Measurements from ENCODE around the gene FAM89B.

FAM89B gene

DNA sequence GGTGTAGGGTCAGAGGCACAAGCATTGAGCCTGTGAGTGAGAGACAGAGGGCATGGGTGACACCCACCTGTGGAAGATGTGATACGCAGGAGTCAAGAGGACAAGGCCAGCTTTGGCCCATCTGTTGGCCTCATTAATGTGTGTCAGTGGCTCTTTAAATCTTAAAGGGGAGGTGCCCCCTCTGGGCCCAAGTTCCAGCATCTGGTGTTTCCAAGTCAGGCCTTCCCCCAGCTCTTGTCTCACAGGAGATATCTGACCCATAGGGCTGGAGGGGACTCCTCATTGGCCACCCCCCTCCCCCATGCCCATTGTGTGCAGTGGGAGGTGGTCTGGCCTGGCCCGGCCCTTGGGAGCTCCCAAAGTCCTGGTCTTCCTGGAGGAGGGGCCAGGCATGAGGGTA, 14.3 kb downstream of the FAM89B start:
- DNase-seq (ENCODE audit: low read depth) = no peak
- TF ChIP-seq, protein P1, sequence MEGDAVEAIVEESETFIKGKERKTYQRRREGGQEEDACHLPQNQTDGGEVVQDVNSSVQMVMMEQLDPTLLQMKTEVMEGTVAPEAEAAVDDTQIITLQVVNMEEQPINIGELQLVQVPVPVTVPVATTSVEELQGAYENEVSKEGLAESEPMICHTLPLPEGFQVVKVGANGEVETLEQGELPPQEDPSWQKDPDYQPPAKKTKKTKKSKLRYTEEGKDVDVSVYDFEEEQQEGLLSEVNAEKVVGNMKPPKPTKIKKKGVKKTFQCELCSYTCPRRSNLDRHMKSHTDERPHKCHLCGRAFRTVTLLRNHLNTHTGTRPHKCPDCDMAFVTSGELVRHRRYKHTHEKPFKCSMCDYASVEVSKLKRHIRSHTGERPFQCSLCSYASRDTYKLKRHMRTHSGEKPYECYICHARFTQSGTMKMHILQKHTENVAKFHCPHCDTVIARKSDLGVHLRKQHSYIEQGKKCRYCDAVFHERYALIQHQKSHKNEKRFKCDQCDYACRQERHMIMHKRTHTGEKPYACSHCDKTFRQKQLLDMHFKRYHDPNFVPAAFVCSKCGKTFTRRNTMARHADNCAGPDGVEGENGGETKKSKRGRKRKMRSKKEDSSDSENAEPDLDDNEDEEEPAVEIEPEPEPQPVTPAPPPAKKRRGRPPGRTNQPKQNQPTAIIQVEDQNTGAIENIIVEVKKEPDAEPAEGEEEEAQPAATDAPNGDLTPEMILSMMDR (IDR thresholded peaks at IDR 0.05; ENCODE audit: control insufficient read depth, extremely low read depth, insufficient read depth) = no peak
- no peak overlapping the region for H3K4me3 ChIP-seq (ENCODE audit: low read depth, low read length)

DNA sequence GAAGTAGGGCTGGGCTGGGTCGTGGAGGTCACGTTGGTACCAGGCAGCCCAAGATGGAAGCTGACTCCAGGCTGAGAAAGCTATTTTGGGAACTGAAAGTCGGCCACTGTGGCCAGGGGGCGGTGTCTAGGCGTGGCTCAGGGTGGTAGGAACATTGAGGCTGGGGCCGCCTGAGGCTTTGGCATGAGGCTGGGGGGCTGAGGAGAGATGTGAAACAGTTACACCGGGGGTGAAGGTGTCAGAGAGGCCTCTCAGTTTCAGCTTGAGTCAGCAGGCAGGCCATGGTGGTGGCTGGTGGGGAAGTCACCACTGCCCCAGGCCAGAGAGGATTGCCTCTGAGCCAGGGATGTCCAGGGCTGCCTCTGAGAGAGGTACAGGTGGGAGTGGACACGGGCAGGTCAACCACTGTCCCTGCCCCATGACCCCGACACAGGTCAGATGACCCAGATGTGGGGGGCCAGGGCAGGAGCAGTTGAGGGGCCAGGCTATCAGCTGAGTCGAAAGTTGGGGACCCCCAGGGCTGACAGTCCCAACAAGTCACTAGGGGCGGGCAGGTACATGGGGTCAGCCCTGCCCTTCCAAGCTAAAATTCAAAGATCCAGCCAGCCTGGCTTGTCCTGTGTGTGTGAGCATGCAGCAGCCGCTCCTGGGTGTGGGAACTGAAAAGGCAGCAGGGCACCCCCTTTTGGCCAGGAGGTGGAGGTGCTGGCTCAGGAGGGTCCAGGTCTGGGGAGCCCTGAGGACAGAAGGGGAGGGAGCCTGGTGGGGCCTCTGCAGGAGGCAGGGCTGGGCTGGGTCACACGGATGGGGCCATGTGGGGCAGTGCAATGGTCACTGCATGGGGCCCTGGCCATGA, 16.1 kb downstream of the FAM89B start:
- TF ChIP-seq, protein P1 (IDR thresholded peaks at IDR 0.05; ENCODE audit: control insufficient read depth, extremely low read depth, insufficient read depth) = peak; percentile 42
- H3K4me3 ChIP-seq (ENCODE audit: low read depth, low read length) = no peak overlapping the region
- DNase-seq (ENCODE audit: low read depth) = no peak

DNA sequence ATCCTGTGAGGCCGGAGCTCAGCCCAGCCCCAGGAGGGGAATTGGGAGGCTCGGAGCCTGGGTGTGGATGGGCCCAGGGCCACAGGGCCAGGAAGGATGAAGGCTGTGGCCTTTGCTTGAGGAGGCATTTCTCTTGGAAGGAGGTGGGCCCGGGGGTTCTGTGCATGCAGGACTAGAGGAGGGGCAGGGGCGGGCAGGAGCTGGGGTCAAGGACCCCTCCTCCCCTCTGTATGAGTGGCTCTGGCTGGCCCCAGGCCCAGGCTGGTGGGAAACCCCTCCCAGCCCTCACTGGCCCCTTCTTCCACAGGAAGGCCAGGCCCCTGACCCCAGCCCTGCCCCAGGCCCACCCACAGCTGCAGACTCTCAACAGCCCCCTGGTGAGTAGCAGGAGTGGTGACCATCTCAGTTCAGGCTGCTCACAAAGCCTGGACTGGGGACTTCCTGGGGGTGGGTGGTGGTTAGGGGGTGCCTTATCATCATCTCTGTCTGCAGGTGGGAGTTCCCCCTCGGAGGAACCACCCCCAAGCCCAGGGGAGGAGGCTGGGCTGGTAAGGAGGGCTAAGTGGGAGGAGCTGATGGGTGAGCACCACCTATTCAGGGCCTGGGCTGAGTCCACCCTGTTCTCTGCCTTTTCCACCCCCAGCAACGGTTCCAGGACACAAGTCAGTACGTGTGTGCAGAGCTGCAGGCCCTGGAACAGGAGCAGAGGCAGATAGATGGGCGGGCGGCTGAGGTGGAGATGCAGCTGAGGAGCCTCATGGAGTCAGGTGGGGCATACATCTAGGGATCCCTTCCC, 17.3 kb downstream of the FAM89B start:
- DNase-seq (ENCODE audit: low read depth) = no peak
- H3K4me3 ChIP-seq (ENCODE audit: low read depth, low read length) = no peak overlapping the region
- TF ChIP-seq, protein P1 (IDR thresholded peaks at IDR 0.05; ENCODE audit: control insufficient read depth, extremely low read depth, insufficient read depth) = no peak

DNA sequence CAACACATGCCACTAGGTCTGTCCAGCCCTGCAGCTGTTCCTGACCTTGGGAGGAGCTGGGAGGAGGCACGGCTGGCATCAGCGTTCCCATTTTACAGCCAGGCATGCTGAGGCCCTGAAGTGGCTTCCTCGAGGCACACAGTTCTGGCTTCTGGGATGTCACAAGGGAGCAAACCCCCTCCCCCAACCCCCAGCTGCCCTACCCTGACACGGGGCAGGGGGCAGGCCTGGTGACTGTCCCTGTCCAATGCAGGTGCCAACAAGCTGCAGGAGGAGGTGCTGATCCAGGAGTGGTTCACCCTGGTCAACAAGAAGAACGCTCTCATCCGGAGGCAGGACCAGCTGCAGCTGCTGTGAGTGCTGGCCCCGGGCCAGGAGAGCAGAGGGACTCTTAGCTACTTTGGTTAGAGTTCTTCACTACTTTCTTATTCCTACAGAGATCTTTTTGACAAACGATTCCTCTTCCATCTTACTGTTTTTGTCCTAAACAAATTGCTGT, 18.0 kb downstream of the FAM89B start:
- TF ChIP-seq, protein P1 (IDR thresholded peaks at IDR 0.05; ENCODE audit: control insufficient read depth, extremely low read depth, insufficient read depth) = no peak
- DNase-seq (ENCODE audit: low read depth) = peak; percentile 17
- no peak overlapping the region for H3K4me3 ChIP-seq (ENCODE audit: low read depth, low read length)

DNA sequence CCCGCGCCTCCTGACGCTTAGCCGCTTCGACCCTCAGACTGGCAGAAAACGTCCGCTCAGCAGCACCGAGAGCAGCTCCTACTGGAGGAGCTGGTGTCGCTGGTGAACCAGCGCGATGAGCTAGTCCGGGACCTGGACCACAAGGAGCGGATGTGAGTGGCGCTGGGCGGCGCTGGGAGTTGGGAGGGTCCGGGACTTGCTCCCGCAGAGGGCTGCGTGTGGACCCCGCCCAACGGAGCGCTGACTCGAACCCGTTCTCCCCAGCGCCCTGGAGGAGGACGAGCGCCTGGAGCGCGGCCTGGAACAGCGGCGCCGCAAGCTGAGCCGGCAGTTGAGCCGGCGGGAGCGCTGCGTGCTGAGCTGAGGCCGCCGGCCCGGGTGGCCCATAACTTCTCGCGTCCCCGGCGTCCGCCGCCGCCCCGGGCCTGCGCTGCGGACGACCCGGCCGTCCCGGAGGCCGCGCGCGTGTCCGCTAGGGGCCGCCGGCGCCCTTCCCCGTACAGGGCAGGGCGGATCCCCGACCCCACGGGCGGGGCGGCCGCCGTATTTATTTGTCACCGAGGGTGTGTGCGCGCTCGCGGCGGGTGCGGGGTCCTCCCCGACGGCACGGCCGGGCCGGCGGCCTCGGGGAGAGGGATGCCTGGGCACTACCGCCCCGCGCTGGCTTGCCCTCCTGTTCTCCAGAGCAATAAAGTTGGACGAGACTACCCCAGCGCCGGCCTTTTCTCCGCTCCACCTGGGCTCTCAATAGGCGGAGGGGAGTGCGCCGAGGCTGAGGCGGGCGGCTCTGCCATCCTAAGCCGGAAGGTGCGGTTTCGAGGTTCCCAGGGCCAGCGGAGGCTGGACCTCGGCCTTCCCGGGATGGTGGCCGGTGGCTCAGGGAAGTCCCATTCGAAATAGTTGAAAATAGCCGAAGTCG, 19.9 kb downstream of the FAM89B start:
- no peak overlapping the region for H3K4me3 ChIP-seq (ENCODE audit: low read depth, low read length)
- TF ChIP-seq, protein P1 (IDR thresholded peaks at IDR 0.05; ENCODE audit: control insufficient read depth, extremely low read depth, insufficient read depth) = no peak
- DNase-seq (ENCODE audit: low read depth) = no peak

DNA sequence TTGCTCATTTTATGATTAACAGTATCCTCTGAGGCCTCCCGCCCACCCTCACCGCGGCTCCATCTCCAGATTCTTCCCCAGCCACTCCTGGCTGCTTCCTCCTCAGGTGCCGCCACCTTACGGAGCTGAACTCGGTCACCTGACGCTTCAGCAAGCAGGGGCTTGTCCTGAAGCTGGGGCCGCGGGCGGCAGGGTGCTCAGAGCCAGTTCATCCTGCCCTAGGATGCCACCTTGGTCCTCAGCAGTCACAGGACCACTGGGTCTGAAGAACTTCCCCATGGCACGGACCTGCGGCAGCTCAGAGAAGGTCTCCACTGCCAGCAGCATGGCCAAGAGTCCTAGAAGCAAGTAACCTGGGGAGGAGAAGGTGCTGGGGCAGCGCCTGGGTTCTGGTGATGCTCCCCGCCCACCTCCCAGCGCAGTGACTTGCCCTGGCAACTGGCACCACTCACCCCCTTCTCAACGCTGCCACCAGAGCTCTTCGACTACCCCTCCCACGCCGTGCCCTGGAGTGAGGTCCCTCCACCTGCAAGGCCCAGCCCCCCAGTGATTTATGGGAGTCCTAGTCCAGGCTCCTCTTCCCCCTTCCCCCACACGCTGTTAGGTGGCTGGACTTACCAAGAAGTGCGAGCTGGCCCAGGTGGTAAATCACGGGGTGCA, 20.6 kb downstream of the FAM89B start:
- TF ChIP-seq, protein P1 (IDR thresholded peaks at IDR 0.05; ENCODE audit: control insufficient read depth, extremely low read depth, insufficient read depth) = no peak
- no peak for DNase-seq (ENCODE audit: low read depth)
- no peak overlapping the region for H3K4me3 ChIP-seq (ENCODE audit: low read depth, low read length)

Measured in LNCaP clone FGC (cell line).